Uterus (tissue), 4 donors: ENCODE measurements around the gene AGPAT4. TPM values are rescaled to one million over a fixed set of nuclear protein-coding genes. Genes with fewer than 3 reads are reported as not detected.

ENCODE experiments used
- DNase-seq, 2 donors: peaks; one replicate each; pipeline ENCODE4 v3.0.0-alpha.2; 2019 to 2020
- H3K27ac ChIP-seq, 2 donors: fragments of 200-600 bp; sonication (generic); 1 replicate in 1 of 2; 2 replicates in 1 of 2; pipeline ENCODE4 v1.5.1; 2016 to 2018
- H3K27me3 ChIP-seq, 2 donors: fragments of 200-600 bp; sonication (generic); one replicate each; pipeline ENCODE4 v1.5.1; 2018 to 2019; ENCODE audit warnings: control low read depth in 1 of 2
- H3K36me3 ChIP-seq, 2 donors: fragments of 200-600 bp; sonication (generic); one replicate each; pipeline ENCODE4 v1.5.1; 2019; ENCODE audit warnings: control low read depth in 1 of 2
- H3K4me1 ChIP-seq, 2 donors: fragments of 200-600 bp; sonication (generic); one replicate each; pipeline ENCODE4 v1.5.1; 2018 to 2019; ENCODE audit warnings: control low read depth in 1 of 2
- H3K4me3 ChIP-seq, 2 donors: fragments of 200-600 bp; sonication (generic); 1 replicate in 1 of 2; 2 replicates in 1 of 2; pipeline ENCODE4 v1.5.1; 2018 to 2019; ENCODE audit warnings: mild to moderate bottlenecking in 1 of 2
- H3K9me3 ChIP-seq, 2 donors: fragments of 200-600 bp; sonication (generic); one replicate each; pipeline ENCODE4 v1.5.1; 2019; ENCODE audit warnings: control low read depth in 1 of 2
- CTCF ChIP-seq, 4 experiments: fragments of 200-600 bp in 2 of 4; fragments of 450-650 bp in 2 of 4; sonication (generic) in 2 of 4; IDR thresholded peaks; one replicate each; pipeline ENCODE4 v1.5.1; 2016 to 2019; ENCODE audit warnings: antibody characterized with exemption in 4 of 4, mild to moderate bottlenecking in 2 of 4, moderate library complexity in 1 of 4
- POLR2A ChIP-seq, 2 donors: fragments of 450-650 bp; IDR thresholded peaks; one replicate each; pipeline ENCODE4 v1.6.1; 2016; ENCODE audit warnings: antibody characterized with exemption in 2 of 2, mild to moderate bottlenecking in 1 of 2, moderate library complexity in 1 of 2
- intact Hi-C: fragments of 100-400 bp; cut with DNase I; formaldehyde crosslinking; loops from one replicate; pipeline ENCODE4 v1.15.1; 2023; ENCODE audit warnings: low total_unique reads
- total RNA-seq, 4 donors: library from RNA; depleted of rRNA in 3 of 4; stranded (reverse); fragments of >200 nt in 3 of 4; gene quantifications; one replicate each; pipeline versions ENCODE4 v1.1.0 to v1.2.4, GENCODE V29; 2014 to 2023
- donor health status: DM: yes; HTN: yes; CAD: no.

Gene AGPAT4
- total RNA-seq, 4 donors from 2014 or later, result 2.9 to 18.1 (median 15.1) TPM

- no peak for TF ChIP-seq POLR2A (IDR thresholded peaks at IDR 0.05)
- TF ChIP-seq CTCF (IDR thresholded peaks at IDR 0.05), result no peak
- Histone ChIP-seq H3K4me1 (no peaks in the 10 kb centered on the region), H3K27me3 (no peaks in the 10 kb centered on the region), H3K36me3 (no peaks in the 10 kb centered on the region), H3K27ac (no peak overlapping the region), H3K4me3 (no peak overlapping the region), H3K9me3 (no peaks in the 10 kb centered on the region)
- intact Hi-C loops, result no loop called here
- DNase-seq, result no peak
These were observed 120.1 kb downstream of the AGPAT4 start for GRCh38 chr6:161153725-161154124.

GRCh38 chr6:161152907-161153662, 120.8 kb downstream of the AGPAT4 start:
- Histone ChIP-seq H3K27ac (no peak overlapping the region), H3K27me3 (no peaks in the 10 kb centered on the region), H3K9me3 (no peaks in the 10 kb centered on the region), H3K4me3 (no peak overlapping the region), H3K4me1 (no peaks in the 10 kb centered on the region), H3K36me3 (no peaks in the 10 kb centered on the region)
- intact Hi-C loops, result no loop called here
- no peak for DNase-seq
- peak in 3 of 4 experiments; percentile 19 to 37 (median 28) for TF ChIP-seq CTCF (IDR thresholded peaks at IDR 0.05)
- TF ChIP-seq POLR2A (IDR thresholded peaks at IDR 0.05), result no peak

GRCh38 chr6:161152527-161152862, 121.4 kb downstream of the AGPAT4 start:
- Histone ChIP-seq H3K9me3 (no peaks in the 10 kb centered on the region), H3K36me3 (no peaks in the 10 kb centered on the region), H3K4me1 (no peaks in the 10 kb centered on the region), H3K27ac (no peak overlapping the region), H3K4me3 (no peak overlapping the region), H3K27me3 (no peaks in the 10 kb centered on the region)
- TF ChIP-seq CTCF (IDR thresholded peaks at IDR 0.05) (no peak), POLR2A (IDR thresholded peaks at IDR 0.05) (no peak)
- DNase-seq, result no peak
- intact Hi-C loops, result no loop called here

GRCh38 chr6:161151660-161152526, 122.0 kb downstream of the AGPAT4 start:
- TF ChIP-seq POLR2A (IDR thresholded peaks at IDR 0.05) (no peak), CTCF (IDR thresholded peaks at IDR 0.05) (no peak)
- intact Hi-C loops, result no loop called here
- no peaks in the 10 kb centered on the region for H3K36me3 ChIP-seq
- no peaks in the 10 kb centered on the region for H3K4me1 ChIP-seq
- H3K4me3 ChIP-seq, result no peak overlapping the region
- no peaks in the 10 kb centered on the region for H3K9me3 ChIP-seq
- H3K27me3 ChIP-seq, result no peaks in the 10 kb centered on the region
- no peak for DNase-seq
- H3K27ac ChIP-seq, result no peak overlapping the region

- Histone ChIP-seq H3K36me3 (no peaks in the 10 kb centered on the region), H3K27me3 (no peaks in the 10 kb centered on the region), H3K4me3 (no peak overlapping the region), H3K4me1 (no peaks in the 10 kb centered on the region), H3K9me3 (no peaks in the 10 kb centered on the region), H3K27ac (no peak overlapping the region)
- intact Hi-C loops, result no loop called here
- no peak for DNase-seq
- TF ChIP-seq CTCF (IDR thresholded peaks at IDR 0.05) (no peak), POLR2A (IDR thresholded peaks at IDR 0.05) (no peak)
These were observed 122.7 kb downstream of the AGPAT4 start for GRCh38 chr6:161151059-161151645.
